Neural progenitor cell (in vitro differentiated cells): ENCODE results near the gene OGDH. TPM values are rescaled to one million over a fixed set of nuclear protein-coding genes. Genes with fewer than 3 reads are reported as not detected.
A peak's percentile ranks its signal among the peaks of the same experiment; 100 is the strongest.
"Not testable (repeated sequence)": the region's sequence is repeated elsewhere in the genome, so short reads cannot be mapped to it uniquely, and the experiment has no call there.

Experiments
- DNase-seq: peaks from one replicate; pipeline ENCODE4 v3.0.0-alpha.2; 2016; ENCODE audit warnings: low spot score
- H2AFZ ChIP-seq: fragments of 200-600 bp; sonication (generic); replicated peaks from 2 replicates; pipeline ENCODE4 v1.6.1; 2016; ENCODE audit warnings: antibody characterized with exemption
- H3F3A ChIP-seq: fragments of 200-600 bp; sonication (generic); 2 replicates; pipeline ENCODE4 v1.6.1; 2016; ENCODE audit warnings: antibody characterized with exemption, low read depth
- H3K27ac ChIP-seq: fragments of 200-600 bp; sonication (generic); 2 replicates; pipeline ENCODE4 v1.5.1; 2016; ENCODE audit warnings: mild to moderate bottlenecking
- H3K27me3 ChIP-seq: fragments of 200-600 bp; sonication (generic); 2 replicates; pipeline ENCODE4 v1.6.1; 2016; ENCODE audit warnings: mild to moderate bottlenecking, moderate library complexity
- H3K36me3 ChIP-seq: fragments of 200-600 bp; sonication (generic); 2 replicates; pipeline ENCODE4 v1.5.1; 2016
- H3K4me1 ChIP-seq: fragments of 200-600 bp; sonication (generic); 2 replicates; pipeline ENCODE4 v1.6.1; 2016; ENCODE audit warnings: mixed run types
- H3K4me2 ChIP-seq: fragments of 200-600 bp; sonication (generic); 2 replicates; pipeline ENCODE4 v1.6.1; 2016
- H3K4me3 ChIP-seq: fragments of 200-600 bp; sonication (generic); 2 replicates; pipeline ENCODE4 v1.5.1; 2016
- H3K79me2 ChIP-seq: fragments of 200-600 bp; sonication (generic); 2 replicates; pipeline ENCODE4 v1.6.1; 2016; ENCODE audit warnings: low read depth
- H3K9ac ChIP-seq: fragments of 200-600 bp; sonication (generic); 2 replicates; pipeline ENCODE4 v1.6.1; 2016
- H3K9me3 ChIP-seq: fragments of 200-600 bp; sonication (generic); 2 replicates; pipeline ENCODE4 v1.5.1; 2016; ENCODE audit warnings: low read depth
- H4K20me1 ChIP-seq: fragments of 200-600 bp; sonication (generic); 2 replicates; pipeline ENCODE4 v1.6.1; 2016; ENCODE audit warnings: low read depth
- H3K27ac Mint-ChIP-seq: 3 replicates; pipeline ENCODE4 v1.8.0; 2021; ENCODE audit warnings: mixed read lengths
- H3K27me3 Mint-ChIP-seq: 2 replicates; pipeline ENCODE4 v1.8.0; 2022; ENCODE audit warnings: low read depth, mild to moderate bottlenecking, inconsistent platforms, moderate library complexity, mixed read lengths; ENCODE audit not compliant: insufficient read depth
- H3K36me3 Mint-ChIP-seq: 3 replicates; pipeline ENCODE4 v1.8.0; 2021; ENCODE audit warnings: mixed read lengths
- H3K4me1 Mint-ChIP-seq: 3 replicates; pipeline ENCODE4 v1.8.0; 2021; ENCODE audit warnings: mixed read lengths
- H3K4me3 Mint-ChIP-seq: 3 replicates; pipeline ENCODE4 v1.8.0; 2021; ENCODE audit warnings: mild to moderate bottlenecking, moderate library complexity, mixed read lengths
- H3K9me3 Mint-ChIP-seq: 3 replicates; pipeline ENCODE4 v1.8.0; 2020; ENCODE audit warnings: mixed read lengths
- CTCF ChIP-seq: fragments of 200-600 bp; sonication (generic); IDR thresholded peaks from 2 replicates; pipeline ENCODE4 v1.5.1; 2017; ENCODE audit warnings: antibody characterized with exemption, mild to moderate bottlenecking
- EZH2 ChIP-seq: fragments of 200-600 bp; sonication (generic); IDR thresholded peaks from 2 replicates; pipeline ENCODE4 v1.6.1; 2017; ENCODE audit warnings: antibody characterized with exemption, mild to moderate bottlenecking, moderate library complexity
- EZH2phosphoT487 ChIP-seq: fragments of 200-600 bp; sonication (generic); IDR thresholded peaks from 2 replicates; pipeline ENCODE4 v1.6.1; 2017; ENCODE audit warnings: antibody characterized with exemption
- total RNA-seq: library from RNA; depleted of rRNA; stranded (reverse); fragments of >200 nt; gene quantifications from 2 replicates; pipeline ENCODE4 v1.2.3, GENCODE V29; 2015; ENCODE audit warnings: low replicate concordance

OGDH gene
- total RNA-seq, 1 donor from 2014 or later, result 25.2 TPM

GRCh38 chr7:44698046-44698580, 91.7 kb downstream of the OGDH start:
- peaks cover 57% of the 10 kb centered on the region for H3K36me3 Mint-ChIP-seq
- Histone ChIP-seq H3K27ac (no peak overlapping the region), H3K9ac (no peak overlapping the region), H3K4me1 (no peaks in the 10 kb centered on the region), H3K27me3 (no peaks in the 10 kb centered on the region), H2AFZ (no peak overlapping the region), H3K36me3 (no peaks in the 10 kb centered on the region), H3K79me2 (no peaks in the 10 kb centered on the region), H3K4me3 (no peak overlapping the region), H3K9me3 (no peaks in the 10 kb centered on the region), H3K4me2 (no peak overlapping the region), H3F3A (no peaks in the 10 kb centered on the region), H4K20me1 (no peaks in the 10 kb centered on the region)
- H3K27me3 Mint-ChIP-seq, result peaks cover 13% of the 10 kb centered on the region
- H3K9me3 Mint-ChIP-seq, result peaks cover 2% of the 10 kb centered on the region
- H3K4me1 Mint-ChIP-seq, result no peaks in the 10 kb centered on the region
- TF ChIP-seq CTCF (no peak), EZH2phosphoT487 (no peak), EZH2 (no peak)
- no peak overlapping the region for H3K4me3 Mint-ChIP-seq
- no peak for DNase-seq
- H3K27ac Mint-ChIP-seq, result no peak overlapping the region

- not testable (repeated sequence) for H3K27ac ChIP-seq, H3K9me3 Mint-ChIP-seq, H3K4me2 ChIP-seq, DNase-seq, H3K79me2 ChIP-seq, H3K27ac Mint-ChIP-seq, H4K20me1 ChIP-seq, H2AFZ ChIP-seq, H3K27me3 ChIP-seq, H3K4me3 ChIP-seq, H3K9ac ChIP-seq, H3F3A ChIP-seq, H3K9me3 ChIP-seq, H3K4me1 Mint-ChIP-seq, H3K36me3 ChIP-seq, H3K4me1 ChIP-seq
- Mint-ChIP-seq H3K27me3 (peaks cover 11% of the 10 kb centered on the region), H3K4me3 (peak overlapping the region; percentile 50), H3K36me3 (peaks cover 55% of the 10 kb centered on the region)
Measured at GRCh38 chr7:44699598-44699997, 93.2 kb downstream of the OGDH start.

- Histone ChIP-seq H3K4me2 (no peak overlapping the region), H2AFZ (no peak overlapping the region), H3K9me3 (no peaks in the 10 kb centered on the region), H3F3A (no peaks in the 10 kb centered on the region), H3K27ac (no peak overlapping the region), H3K4me3 (no peak overlapping the region), H3K27me3 (no peaks in the 10 kb centered on the region), H3K79me2 (no peaks in the 10 kb centered on the region), H4K20me1 (no peaks in the 10 kb centered on the region), H3K4me1 (no peaks in the 10 kb centered on the region), H3K36me3 (no peaks in the 10 kb centered on the region), H3K9ac (no peak overlapping the region)
- H3K4me1 Mint-ChIP-seq, result no peaks in the 10 kb centered on the region
- H3K4me3 Mint-ChIP-seq, result no peak overlapping the region
- TF ChIP-seq CTCF, result no peak
- TF ChIP-seq EZH2phosphoT487, result no peak
- TF ChIP-seq EZH2, result no peak
- H3K27me3 Mint-ChIP-seq, result peaks cover 11% of the 10 kb centered on the region
- DNase-seq, result no peak
- H3K36me3 Mint-ChIP-seq, result peaks cover 54% of the 10 kb centered on the region
- peaks cover 2% of the 10 kb centered on the region for H3K9me3 Mint-ChIP-seq
- peak overlapping the region; percentile 8 for H3K27ac Mint-ChIP-seq
Measured at GRCh38 chr7:44700322-44700721, 93.9 kb downstream of the OGDH start.

GRCh38 chr7:44703391-44703790, 97.0 kb downstream of the OGDH start:
- H3K27ac Mint-ChIP-seq, H3K4me3 Mint-ChIP-seq, H3K9me3 ChIP-seq, H3K4me1 ChIP-seq, DNase-seq, H3F3A ChIP-seq, H3K27me3 ChIP-seq, H2AFZ ChIP-seq, H3K4me3 ChIP-seq, H3K27ac ChIP-seq, H4K20me1 ChIP-seq, H3K9me3 Mint-ChIP-seq, H3K79me2 ChIP-seq, H3K9ac ChIP-seq, H3K36me3 ChIP-seq, H3K4me1 Mint-ChIP-seq, H3K4me2 ChIP-seq: not testable (repeated sequence)
- Mint-ChIP-seq H3K36me3 (peaks cover 44% of the 10 kb centered on the region), H3K27me3 (peaks cover 11% of the 10 kb centered on the region)
